ENCODE measurements around the gene ARL4A. TPM values are rescaled to one million over a fixed set of nuclear protein-coding genes. Genes with fewer than 3 reads are reported as not detected.

The ARL4A gene
- total and polyA plus RNA-seq, 2 of the 13 experiments (the other 11 are each of a cell fraction or from before 2014, with no cell fraction given), result 10.8 to 25.6 TPM

GRCh38 chr7:12643001-12643643 lies 44.3 kb upstream of the ARL4A start:
- Histone ChIP-seq H3K9me3 (ENCODE audit: low read length) (no peaks in the 10 kb centered on the region), H3K36me3 (replicated peaks in 1 of 2; ENCODE audit: control insufficient read depth in 1 of 2, insufficient read depth in 2 of 2, low read length in 2 of 2) (no peaks in the 10 kb centered on the region), H3K27me3 (ENCODE audit: control insufficient read depth in 1 of 2, insufficient read depth in 2 of 2, low read length in 2 of 2) (no peaks in the 10 kb centered on the region), H3K4me1 (ENCODE audit: insufficient read depth, low read length) (peaks cover 81% of the 10 kb centered on the region), H3K79me2 (ENCODE audit: insufficient read depth, low read length) (no peaks in the 10 kb centered on the region), H2AFZ (ENCODE audit: low read length) (no peak overlapping the region), H3K9ac (ENCODE audit: insufficient read depth, low read depth, low read length) (no peak overlapping the region), H3K4me2 (ENCODE audit: low read depth, low read length) (no peak overlapping the region), H3K27ac (ENCODE audit: extremely low read length, insufficient read depth, low read length) (no peak overlapping the region), H4K20me1 (ENCODE audit: insufficient read depth, low read length) (no peaks in the 10 kb centered on the region), H3K4me3 (replicated peaks in 1 of 3; ENCODE audit: insufficient read depth in 1 of 3, low read depth in 2 of 3, low read length in 3 of 3) (no peak overlapping the region)
- DNase-seq (ENCODE audit: low spot score) (no peak), FAIRE-seq (no peak), ATAC-seq (no peak)
- in situ Hi-C loops (cut with HindIII; ENCODE audit: extremely low pct_ligation_motif_present, low pct_unique_long_range_greater_than_20kb) (loop anchor here (5.0 to 10.0 kb wide), 3 partner anchors 39 to 374 kb away; no protein-coding TSS in a partner anchor), intact Hi-C loops (cut with micrococcal nuclease; ENCODE audit: unreplicated experiment) (loop anchor here (10.0 kb wide), 1 partner anchor 302 kb away; no protein-coding TSS in a partner anchor)
- ChIA-PET CTCF (ENCODE audit: low intra/inter-chr PET ratio, low total read pairs) (no interaction called here), POLR2A (no interaction called here)
- BruUV-seq (replicated peaks), result no TSS peak
- TF ChIP-seq RNF2 (conservative IDR thresholded peaks at IDR 0.05; ENCODE audit: low read depth) (no peak), NFE2L1 (CRISPR knock-in tag; IDR thresholded peaks at IDR 0.05; ENCODE audit: borderline replicate concordance) (no peak), SP2 (CRISPR knock-in tag; IDR thresholded peaks at IDR 0.05) (no peak), ZNF670 (CRISPR knock-in tag; IDR thresholded peaks at IDR 0.05; ENCODE audit: borderline replicate concordance) (no peak), FOXJ3 (CRISPR knock-in tag; IDR thresholded peaks at IDR 0.05; ENCODE audit: borderline replicate concordance) (no peak), EP300 (IDR thresholded peaks at IDR 0.05; ENCODE audit: low read depth in 2 of 2, low read length in 2 of 2) (no peak), EP300 (CRISPR knock-in tag; IDR thresholded peaks at IDR 0.05; ENCODE audit: borderline replicate concordance) (no peak), ZBTB10 (CRISPR knock-in tag; IDR thresholded peaks at IDR 0.05; ENCODE audit: borderline replicate concordance) (no peak), ZBED4 (CRISPR knock-in tag; IDR thresholded peaks at IDR 0.05; ENCODE audit: borderline replicate concordance) (no peak), ZNF780A (CRISPR knock-in tag; IDR thresholded peaks at IDR 0.05) (no peak), ZNF468 (CRISPR knock-in tag; IDR thresholded peaks at IDR 0.05) (no peak), ETS1 (CRISPR knock-in tag; IDR thresholded peaks at IDR 0.05) (no peak), NKX3-1 (CRISPR knock-in tag; IDR thresholded peaks at IDR 0.05) (no peak)
- WGBS (ENCODE audit: low lambda C conversion rate), result 92% methylated on average over 3 of the region's 3 CpGs

Data from HepG2 (cell line).